DOHH2 (cell line): Measurements from ENCODE around the gene GPR107.

Source experiments
- H3F3A ChIP-seq: fragments of 200-600 bp; sonication (generic), shearing (Covaris generic); 2 replicates; pipeline ENCODE4 v1.6.0; 2016; ENCODE audit warnings: antibody characterized with exemption, mild to moderate bottlenecking; ENCODE audit not compliant: control insufficient read depth, insufficient read depth
- H3K27ac ChIP-seq: fragments of 200-600 bp; sonication (generic); 2 replicates; pipeline ENCODE4 v1.5.1; 2014; ENCODE audit warnings: low read depth, mild to moderate bottlenecking, low read length, moderate library complexity
- H3K27me3 ChIP-seq: fragments of 200-600 bp; sonication (generic); 2 replicates; pipeline ENCODE4 v1.6.1; 2014; ENCODE audit warnings: mild to moderate bottlenecking, low read length, mixed read lengths; ENCODE audit not compliant: control insufficient read depth
- H3K36me3 ChIP-seq: fragments of 200-600 bp; sonication (generic); 2 replicates; pipeline ENCODE4 v1.6.1; 2014; ENCODE audit warnings: mild to moderate bottlenecking, low read length, moderate library complexity, mixed read lengths; ENCODE audit not compliant: control insufficient read depth
- H3K4me1 ChIP-seq: fragments of 200-600 bp; sonication (generic); 2 replicates; pipeline ENCODE4 v1.6.1; 2014; ENCODE audit warnings: mild to moderate bottlenecking, low read length, mixed read lengths; ENCODE audit not compliant: control insufficient read depth
- H3K4me2 ChIP-seq: fragments of 200-600 bp; sonication (generic); 2 replicates; pipeline ENCODE4 v1.6.0; 2014; ENCODE audit warnings: mild to moderate bottlenecking, low read length, moderate library complexity
- H3K4me3 ChIP-seq: fragments of 200-600 bp; sonication (generic); 2 replicates; pipeline ENCODE4 v1.5.1; 2014; ENCODE audit warnings: mild to moderate bottlenecking, low read length, mixed read lengths
- H3K79me2 ChIP-seq: fragments of 200-600 bp; sonication (generic); 2 replicates; pipeline ENCODE4 v1.6.1; 2014; ENCODE audit warnings: mild to moderate bottlenecking, low read length, mixed read lengths; ENCODE audit not compliant: control insufficient read depth
- H3K9me2 ChIP-seq: fragments of 200-600 bp; sonication (generic); replicated peaks from 2 replicates; pipeline ENCODE4 v1.6.1; 2014; ENCODE audit warnings: mild to moderate bottlenecking, low read length, mixed read lengths; ENCODE audit not compliant: control insufficient read depth
- H3K9me3 ChIP-seq: fragments of 200-600 bp; sonication (generic); 2 replicates; pipeline ENCODE4 v1.6.1; 2014; ENCODE audit warnings: antibody characterized with exemption, low read length, mixed read lengths; ENCODE audit not compliant: control insufficient read depth, insufficient read depth
- H4K20me1 ChIP-seq: fragments of 200-600 bp; sonication (generic); 2 replicates; pipeline ENCODE4 v1.6.0; 2014; ENCODE audit warnings: low read depth, mild to moderate bottlenecking, antibody characterized with exemption, low read length, moderate library complexity; ENCODE audit not compliant: control insufficient read depth, insufficient read depth
- EZH2phosphoT487 ChIP-seq: fragments of 200-600 bp; sonication (generic); IDR thresholded peaks from 2 replicates; pipeline ENCODE4 v1.6.1; 2017; ENCODE audit warnings: borderline replicate concordance, mild to moderate bottlenecking, antibody characterized with exemption, low read length, moderate library complexity, mixed read lengths
- TF ChIP-seq, protein P1 (sequence below): fragments of 200-600 bp; sonication (generic); IDR thresholded peaks from one replicate; pipeline ENCODE4 v1.5.1; 2014; ENCODE audit warnings: antibody characterized with exemption, mild to moderate bottlenecking, low read depth, low read length; ENCODE audit not compliant: poor library complexity, severe bottlenecking

Gene GPR107

DNA sequence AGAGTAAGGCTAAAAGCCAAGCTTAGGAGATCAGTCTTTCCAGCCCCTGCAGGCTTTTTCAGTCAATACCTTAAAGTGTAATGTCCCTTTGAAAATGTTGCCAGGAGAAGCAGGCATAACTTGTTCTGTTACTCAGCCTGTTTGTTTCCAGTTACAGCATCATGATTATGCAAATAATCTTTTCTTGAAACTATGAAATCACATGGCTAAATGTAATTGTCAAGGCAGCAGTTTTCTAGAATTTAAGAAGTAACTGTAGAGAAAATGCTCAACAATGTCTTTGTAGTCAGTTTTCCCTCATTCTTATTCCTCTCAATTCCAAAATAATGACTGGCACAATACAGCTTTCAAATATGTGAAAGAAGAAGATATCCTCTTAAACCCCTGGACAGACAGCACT, 1.9 kb upstream of the GPR107 start:
- Histone ChIP-seq H3K27ac (no peak overlapping the region), H3K4me2 (peak overlapping the region; percentile 88), H3K36me3 (peaks cover 5% of the 10 kb centered on the region; the same call in 1 of the 2 replicates), H4K20me1 (no peaks in the 10 kb centered on the region), H3K79me2 (peaks cover 51% of the 10 kb centered on the region), H3K4me3 (peak overlapping the region; percentile 91), H3K9me2 (no peaks in the 10 kb centered on the region), H3K27me3 (no peaks in the 10 kb centered on the region), H3K9me3 (no peaks in the 10 kb centered on the region), H3F3A (peaks cover 8% of the 10 kb centered on the region), H3K4me1 (peaks cover 44% of the 10 kb centered on the region)
- TF ChIP-seq, protein P1, sequence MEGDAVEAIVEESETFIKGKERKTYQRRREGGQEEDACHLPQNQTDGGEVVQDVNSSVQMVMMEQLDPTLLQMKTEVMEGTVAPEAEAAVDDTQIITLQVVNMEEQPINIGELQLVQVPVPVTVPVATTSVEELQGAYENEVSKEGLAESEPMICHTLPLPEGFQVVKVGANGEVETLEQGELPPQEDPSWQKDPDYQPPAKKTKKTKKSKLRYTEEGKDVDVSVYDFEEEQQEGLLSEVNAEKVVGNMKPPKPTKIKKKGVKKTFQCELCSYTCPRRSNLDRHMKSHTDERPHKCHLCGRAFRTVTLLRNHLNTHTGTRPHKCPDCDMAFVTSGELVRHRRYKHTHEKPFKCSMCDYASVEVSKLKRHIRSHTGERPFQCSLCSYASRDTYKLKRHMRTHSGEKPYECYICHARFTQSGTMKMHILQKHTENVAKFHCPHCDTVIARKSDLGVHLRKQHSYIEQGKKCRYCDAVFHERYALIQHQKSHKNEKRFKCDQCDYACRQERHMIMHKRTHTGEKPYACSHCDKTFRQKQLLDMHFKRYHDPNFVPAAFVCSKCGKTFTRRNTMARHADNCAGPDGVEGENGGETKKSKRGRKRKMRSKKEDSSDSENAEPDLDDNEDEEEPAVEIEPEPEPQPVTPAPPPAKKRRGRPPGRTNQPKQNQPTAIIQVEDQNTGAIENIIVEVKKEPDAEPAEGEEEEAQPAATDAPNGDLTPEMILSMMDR: no peak
- TF ChIP-seq EZH2phosphoT487: no peak

GRCh38 chr9:130053109-130053503, 600 bp upstream of the GPR107 start:
- H3K79me2 ChIP-seq: peaks cover 59% of the 10 kb centered on the region
- TF ChIP-seq EZH2phosphoT487: no peak
- TF ChIP-seq, protein P1: no peak
- no peaks in the 10 kb centered on the region for H3K9me3 ChIP-seq
- no peaks in the 10 kb centered on the region for H3K27me3 ChIP-seq
- peaks cover 5% of the 10 kb centered on the region for H3K36me3 ChIP-seq
- H3K4me2 ChIP-seq: peak overlapping the region; percentile 88
- peak overlapping the region; percentile 51 for H3K27ac ChIP-seq
- H4K20me1 ChIP-seq: no peaks in the 10 kb centered on the region
- H3F3A ChIP-seq: peaks cover 8% of the 10 kb centered on the region; the same call in 1 of the 2 replicates
- H3K4me3 ChIP-seq: peak overlapping the region; percentile 91
- H3K4me1 ChIP-seq: peaks cover 44% of the 10 kb centered on the region
- H3K9me2 ChIP-seq: no peaks in the 10 kb centered on the region

- Histone ChIP-seq H3F3A (peaks cover 8% of the 10 kb centered on the region; the same call in 1 of the 2 replicates), H3K4me1 (peaks cover 44% of the 10 kb centered on the region), H3K27me3 (no peaks in the 10 kb centered on the region), H3K36me3 (peaks cover 8% of the 10 kb centered on the region), H3K27ac (peak overlapping the region; percentile 51), H3K4me3 (peak overlapping the region; percentile 91), H3K9me3 (no peaks in the 10 kb centered on the region), H4K20me1 (no peaks in the 10 kb centered on the region), H3K9me2 (no peaks in the 10 kb centered on the region), H3K79me2 (peaks cover 71% of the 10 kb centered on the region), H3K4me2 (peak overlapping the region; percentile 88)
- TF ChIP-seq, protein P1: no peak
- TF ChIP-seq EZH2phosphoT487: no peak
Measured at GRCh38 chr9:130054325-130054786, 650 bp downstream of the GPR107 start.
